NCI-H2107 treated with DMSO at 0.1 percent for 48 hours (cell line): ENCODE data around the gene BRSK1.
"Not testable (repeated sequence)": the region's sequence is repeated elsewhere in the genome, so short reads cannot be mapped to it uniquely, and the experiment has no call there.

Experiments used
- DNase-seq: peaks from one replicate; lab custom pipeline; 2025; ENCODE audit not compliant: unreplicated experiment; lab: John Stamatoyannopoulos, UW

The BRSK1 gene

DNA sequence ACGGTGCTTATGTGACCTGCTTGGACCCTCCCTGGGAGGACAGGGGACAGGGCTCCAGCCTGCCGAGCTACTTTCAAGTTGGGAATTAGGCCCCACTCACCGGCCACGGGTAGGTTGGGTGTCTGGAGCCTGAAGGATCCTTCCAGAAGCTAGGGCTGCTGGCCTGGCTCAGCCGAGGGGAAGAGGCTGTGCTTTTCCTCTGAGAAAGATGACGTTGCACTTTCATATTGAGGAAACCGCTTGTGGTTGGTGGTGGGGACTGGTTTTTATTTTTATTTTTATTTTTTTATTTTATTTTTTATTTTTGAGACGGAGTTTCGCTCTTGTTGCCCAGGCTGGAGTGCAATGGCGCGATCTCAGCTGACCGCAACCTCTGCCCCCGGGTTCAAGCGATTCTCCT lies 41.4 kb downstream of the BRSK1 start, which contains the start of gene TMEM150B:
Gene TMEM150B, minus strand, starts transcription at position 170 of the 400 bp plus-strand sequence. CDS start 4,305 bp downstream, outside the sequence.
- no peak for DNase-seq

DNA sequence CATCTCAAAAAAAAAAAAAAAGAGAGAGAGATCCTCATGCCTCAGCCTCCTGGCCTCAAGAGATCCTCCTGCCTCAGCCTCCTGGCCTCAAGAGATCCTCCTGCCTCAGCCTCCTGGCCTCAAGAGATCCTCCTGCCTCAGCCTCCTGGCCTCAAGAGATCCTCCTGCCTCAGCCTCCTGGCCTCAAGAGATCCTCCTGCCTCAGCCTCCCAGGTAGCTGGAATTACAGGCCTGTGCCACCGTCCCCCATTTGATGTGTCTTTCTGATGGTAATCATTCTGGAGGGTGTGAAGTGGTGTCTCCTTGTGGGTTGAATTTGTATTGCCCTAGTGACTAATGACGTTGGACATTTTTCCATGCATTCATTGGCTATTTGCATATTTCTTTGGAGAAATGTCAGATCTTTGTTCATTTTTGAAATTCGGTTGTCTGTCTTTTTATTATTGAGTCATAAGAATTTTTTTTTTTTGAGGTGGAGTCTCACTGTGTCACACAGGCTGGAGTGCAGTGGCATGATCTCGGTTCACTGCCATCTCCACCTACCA lies 45.0 kb downstream of the BRSK1 start:
- not testable (repeated sequence) for DNase-seq

DNA sequence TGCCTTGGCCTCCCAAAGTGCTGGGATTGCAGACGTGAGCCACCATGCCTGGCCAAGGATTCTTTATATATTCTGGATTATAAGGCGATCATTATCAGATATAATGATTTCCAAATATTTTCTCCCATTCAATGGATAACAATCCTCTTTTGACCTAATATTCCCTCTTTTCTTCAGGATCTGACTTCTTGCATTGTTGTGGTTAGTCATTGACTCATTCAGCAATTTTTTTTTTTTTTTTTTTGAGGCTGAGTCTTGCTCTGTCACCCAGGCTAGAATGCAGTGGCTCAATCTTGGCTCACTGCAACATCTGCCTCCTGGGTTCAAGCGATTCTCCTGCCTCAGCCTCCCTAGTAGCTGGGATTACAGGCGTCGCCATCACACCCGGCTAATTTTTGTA lies 46.0 kb downstream of the BRSK1 start:
- not testable (repeated sequence) for DNase-seq

DNA sequence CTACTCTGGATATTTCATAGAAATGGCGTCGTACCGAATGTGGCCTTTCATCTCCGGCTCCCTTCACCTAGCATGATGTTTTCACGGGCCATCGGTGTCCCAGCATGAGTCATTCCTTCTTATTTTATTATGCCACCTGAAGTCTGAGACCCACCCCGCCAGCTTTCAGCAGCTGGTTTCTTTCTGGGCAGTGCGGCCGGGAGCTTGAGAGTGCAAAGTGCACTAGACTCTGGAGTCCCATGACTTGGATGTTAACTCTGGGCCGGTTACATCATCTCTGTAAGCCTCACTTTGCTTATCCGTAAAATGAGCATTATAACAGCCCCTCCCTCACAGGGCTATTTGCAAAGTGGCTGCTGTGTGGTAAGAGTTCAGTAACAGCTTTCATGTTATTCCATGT lies 50.1 kb downstream of the BRSK1 start:
- no peak for DNase-seq

DNA sequence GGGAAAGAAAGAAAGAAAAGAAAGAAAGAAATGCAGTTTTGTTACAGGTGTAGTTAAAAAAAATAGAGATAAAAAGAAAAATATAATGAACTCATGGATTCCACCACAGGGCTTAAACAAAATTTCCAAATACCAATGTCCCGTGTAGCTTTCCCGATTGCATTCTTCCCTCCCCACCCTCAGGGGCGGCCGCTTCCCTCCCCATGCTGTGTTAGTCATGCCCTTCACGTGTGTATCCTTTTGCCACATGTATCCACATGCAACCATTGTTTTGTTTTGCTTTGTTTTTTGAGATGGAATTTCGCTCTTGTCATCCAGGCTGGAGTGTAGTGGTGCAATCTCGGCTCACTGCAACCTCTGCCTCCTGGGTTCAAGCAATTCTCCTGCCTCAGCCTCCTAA lies 52.3 kb downstream of the BRSK1 start:
- no peak for DNase-seq

DNA sequence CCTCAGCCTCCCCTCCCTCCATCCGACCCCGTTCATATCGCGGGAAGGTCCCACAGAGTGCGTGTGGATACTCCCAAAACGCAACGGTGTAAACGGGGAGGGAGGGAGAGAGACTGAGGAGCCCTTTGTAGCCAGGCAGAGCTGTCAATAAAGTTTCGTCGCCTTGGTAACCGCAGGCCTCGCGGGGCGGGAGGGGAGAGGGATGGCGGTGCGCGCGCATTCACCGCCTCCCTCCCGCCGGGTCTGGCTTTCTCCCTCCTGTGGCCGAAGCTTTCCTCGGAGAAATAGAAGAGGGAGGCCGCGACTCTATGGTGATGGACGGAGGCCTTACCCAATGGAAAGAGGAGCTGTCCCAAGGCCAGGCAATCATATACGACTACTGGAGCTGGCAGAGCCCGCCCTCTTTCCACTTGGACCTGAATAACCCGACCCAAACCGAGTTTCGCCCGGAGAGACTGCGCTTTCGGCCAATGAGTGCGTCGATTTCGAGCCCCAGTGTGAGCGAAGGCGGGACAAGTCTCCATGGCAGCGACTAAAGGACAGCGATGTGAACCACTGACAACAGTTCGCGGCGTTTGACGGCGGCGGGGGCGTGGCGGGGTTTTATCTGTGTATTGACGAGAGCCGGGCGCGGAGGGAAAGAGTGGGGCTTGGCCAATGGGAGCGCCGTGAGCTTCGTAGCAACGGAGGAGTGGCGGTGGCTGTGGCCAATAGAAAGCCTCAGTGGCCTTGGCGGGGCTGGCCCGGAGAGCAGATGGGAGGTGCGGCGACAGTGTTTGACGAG lies 55.5 kb downstream of the BRSK1 start, which contains the start of gene KMT5C:
Gene KMT5C, plus strand, starts transcription at position 772 of the 784 bp plus-strand sequence. CDS start 2,061 bp downstream, outside the sequence.
- peak; percentile 99 for DNase-seq

DNA sequence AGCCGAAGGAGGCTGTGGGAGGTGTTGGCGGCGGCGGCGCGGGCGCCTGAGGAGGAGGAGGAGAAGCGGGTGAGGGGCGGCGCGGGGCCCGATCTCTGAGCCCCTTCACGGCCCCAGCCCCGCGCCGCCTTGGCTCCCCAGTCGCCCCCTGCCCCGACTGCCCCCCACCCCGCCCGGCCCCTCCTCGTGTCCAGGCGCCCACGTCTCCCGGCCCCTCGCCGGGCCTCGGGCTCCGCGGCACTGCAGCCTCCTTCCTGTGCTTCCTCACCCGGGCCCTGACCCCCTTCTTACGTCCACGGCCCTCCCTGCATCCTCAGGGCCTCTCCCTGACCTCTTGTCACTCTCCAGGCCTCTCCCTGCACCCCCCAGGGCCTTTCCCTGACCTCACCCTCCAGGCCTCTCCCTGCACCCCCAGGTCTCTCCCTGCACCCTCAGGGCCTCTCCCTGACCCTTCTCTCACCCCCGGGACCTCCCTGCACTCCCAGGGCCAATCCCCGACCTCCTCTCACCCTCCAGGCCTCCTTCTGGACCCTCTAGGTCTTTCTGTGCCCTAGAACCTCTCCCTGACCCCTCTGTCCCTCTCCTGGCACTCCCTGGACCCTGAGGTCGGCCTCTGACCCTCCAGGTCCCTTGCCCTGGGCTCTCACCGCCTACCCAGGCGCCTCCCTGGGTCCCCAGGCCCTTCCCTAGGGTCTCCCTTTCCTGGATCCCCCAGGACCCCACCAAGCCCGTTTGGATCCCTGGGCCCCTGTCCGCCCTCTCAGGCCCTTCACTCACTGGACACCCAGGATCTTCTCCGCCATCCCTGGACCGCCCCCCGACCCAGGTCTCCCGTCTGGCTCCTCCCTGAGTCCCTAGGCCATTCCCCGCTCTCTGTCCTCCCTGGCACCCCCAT lies 56.3 kb downstream of the BRSK1 start:
- DNase-seq = no peak

DNA sequence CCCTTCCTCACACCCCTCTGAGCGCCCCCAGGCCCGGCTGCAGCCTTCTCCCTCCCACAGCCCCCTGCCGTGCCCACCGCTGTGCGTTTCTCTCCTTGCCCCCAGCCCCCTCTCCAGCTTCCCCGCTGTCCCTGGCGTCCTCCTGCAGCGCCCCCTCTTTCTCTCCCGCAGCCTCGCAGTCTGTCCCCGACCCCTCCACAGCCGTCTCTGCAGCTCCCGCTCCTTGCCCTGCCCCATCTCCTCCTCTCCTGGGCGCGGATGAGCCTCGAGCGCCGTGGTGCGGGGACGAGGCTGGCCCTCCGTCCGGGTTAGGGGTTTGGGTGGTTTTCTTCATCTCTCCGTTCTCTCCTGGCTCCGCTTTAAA lies 57.0 kb downstream of the BRSK1 start:
- peak; percentile 80 for DNase-seq

DNA sequence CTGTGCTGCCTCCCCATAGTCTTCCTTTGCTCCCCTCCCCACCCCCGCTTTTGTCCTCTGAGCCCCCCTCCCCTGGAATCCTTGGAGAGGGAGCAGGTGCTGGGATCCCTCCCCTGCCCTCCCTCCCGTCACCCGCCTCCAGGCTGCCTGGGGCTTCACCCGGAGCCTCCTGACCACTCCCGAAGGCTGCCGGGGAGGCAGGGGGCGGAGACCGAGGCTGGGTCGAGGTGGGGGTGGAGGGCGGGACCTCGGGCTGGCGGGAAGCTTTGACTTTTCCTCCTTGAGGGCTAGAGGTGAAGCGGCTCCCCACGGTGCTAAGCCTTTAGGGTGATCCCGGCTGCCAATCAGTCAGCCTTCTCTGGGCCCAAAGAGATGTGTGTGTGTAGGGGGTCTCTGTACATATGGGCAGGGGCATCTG lies 57.4 kb downstream of the BRSK1 start:
- peak; percentile 83 for DNase-seq

DNA sequence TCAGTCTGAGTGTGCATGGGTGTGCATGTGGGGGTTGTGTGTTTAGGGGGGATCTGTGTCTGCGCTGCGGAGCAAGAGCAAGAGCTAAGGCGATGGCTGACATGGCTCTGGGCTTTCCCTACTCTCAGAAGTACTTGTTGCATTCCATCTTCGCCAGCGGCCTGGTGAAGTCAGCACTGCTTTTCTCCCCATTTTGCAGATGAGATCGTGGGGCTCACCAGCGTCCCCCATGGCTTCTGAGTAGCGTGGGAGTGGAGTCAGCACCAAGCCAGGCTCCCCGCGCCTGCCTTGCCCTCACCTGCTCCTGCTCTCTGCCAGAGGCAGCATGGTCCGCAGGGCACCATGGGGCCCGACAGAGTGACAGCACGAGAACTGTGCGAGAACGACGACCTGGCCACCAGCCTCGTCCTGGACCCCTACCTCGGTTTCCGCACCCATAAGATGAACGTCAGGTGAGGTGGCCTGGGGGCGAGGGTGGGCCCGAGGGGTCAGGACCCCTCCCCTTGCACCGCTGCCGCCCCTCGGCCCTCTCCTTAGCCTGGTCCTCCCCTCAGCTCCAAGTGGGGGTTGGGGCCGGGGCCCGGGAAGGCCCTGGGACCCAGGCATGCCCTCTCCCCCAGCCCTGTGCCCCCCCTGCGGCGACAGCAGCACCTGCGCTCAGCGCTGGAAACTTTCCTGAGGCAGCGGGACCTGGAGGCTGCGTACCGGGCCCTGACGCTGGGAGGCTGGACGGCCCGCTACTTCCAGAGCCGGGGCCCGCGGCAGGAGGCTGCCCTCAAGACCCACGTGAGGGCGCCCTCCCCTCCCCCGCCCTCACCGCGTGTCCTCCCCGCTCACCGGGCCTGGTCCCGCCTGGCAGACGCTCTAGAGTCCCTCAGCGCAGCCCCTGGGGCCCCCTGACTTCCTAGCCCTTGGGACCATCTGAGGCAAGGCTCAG lies 58.1 kb downstream of the BRSK1 start:
- DNase-seq = no peak

DNA sequence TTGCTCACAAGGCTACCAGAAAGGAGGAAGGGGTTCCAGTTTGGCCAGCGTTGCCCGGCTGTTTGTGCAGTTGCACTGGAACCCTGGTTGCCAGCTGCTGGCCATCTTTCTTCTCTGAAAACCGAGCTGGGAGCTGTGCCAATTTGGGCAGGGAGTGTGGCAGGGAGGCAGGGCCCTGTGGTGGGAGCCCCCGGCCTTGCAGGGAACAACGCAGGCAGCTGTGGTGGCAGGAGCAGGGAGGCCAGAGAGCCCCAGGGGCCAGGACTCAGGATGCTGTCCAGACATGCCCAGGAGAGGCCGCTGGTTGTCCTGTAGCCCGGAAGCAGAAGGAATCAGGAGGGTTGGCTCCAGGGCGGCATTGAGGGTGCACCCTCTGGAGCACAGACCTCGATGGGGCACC lies 60.6 kb downstream of the BRSK1 start:
- DNase-seq = no peak

DNA sequence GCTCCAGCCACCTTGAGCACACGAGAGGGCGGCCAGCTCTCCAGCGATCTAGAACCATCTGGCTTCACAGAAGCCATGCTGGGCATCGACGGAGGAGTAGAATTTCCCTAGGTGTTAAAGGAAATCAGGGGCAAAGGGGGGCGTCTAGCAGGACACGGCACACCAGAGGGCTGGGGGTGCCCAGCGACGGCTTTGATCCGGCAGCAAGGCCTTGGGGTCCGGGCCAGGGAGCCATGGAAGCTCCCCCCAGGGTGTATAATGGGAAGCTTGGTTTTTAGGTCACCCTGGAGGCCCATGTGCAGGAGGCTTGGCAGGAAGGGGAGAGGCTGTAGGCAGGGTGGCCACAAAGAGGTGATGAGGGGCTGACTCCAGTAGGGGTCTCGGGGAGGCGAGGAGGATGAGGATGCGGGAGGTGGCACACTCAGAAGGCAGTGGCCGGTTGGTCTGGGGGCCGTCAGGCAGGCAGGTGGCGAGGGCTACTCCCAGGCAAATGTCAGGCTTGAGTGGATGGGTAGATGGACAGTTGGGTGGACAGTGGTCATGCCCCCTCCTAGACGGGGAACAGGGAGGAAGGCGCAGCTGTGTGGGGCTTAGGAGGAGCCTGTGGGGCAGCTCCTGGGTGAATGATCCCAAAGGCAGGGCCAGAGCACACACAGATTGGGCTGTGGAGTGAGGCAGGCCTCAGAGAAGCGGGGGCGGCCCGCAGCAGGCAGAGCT lies 61.5 kb downstream of the BRSK1 start:
- DNase-seq = no peak

DNA sequence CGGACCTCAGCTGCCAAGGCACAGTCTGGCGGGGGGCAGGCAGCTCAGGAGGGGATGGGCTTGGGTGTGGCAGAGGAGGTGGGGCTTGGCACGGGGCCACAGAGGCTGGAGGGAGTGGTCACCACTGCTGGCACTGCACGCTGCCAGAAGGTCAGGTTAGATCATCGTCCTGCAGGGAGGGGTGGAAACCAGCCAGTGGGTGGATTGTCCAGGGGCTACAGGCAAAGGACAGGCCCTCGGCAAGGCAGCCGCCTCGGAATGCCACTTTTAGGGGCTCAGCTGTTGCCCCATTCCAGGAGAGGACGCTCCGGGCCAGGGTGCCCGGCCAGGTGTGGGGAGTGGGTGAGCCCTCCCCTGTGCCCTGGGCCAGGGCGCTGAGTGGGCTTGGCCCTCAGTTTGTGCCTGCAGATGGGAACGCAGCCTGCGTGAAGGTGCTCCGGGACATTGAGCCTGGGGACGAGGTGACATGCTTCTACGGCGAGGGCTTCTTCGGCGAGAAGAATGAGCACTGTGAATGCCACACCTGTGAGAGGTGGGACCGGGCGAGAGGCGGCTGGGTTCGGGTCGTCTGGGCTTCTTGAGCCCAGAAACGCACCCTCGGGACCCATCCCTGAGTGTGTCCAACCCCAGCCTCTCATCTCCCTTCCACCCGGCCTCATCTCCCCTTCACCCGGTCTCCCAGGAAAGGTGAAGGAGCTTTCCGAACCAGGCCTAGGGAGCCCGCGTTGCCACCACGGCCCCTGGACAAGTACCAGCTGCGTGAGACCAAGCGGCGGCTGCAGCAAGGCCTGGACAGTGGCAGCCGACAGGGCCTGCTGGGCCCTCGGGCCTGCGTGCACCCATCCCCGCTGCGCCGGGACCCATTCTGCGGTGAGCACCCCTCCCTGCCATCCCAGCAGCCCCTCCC lies 62.3 kb downstream of the BRSK1 start:
- DNase-seq = no peak

DNA sequence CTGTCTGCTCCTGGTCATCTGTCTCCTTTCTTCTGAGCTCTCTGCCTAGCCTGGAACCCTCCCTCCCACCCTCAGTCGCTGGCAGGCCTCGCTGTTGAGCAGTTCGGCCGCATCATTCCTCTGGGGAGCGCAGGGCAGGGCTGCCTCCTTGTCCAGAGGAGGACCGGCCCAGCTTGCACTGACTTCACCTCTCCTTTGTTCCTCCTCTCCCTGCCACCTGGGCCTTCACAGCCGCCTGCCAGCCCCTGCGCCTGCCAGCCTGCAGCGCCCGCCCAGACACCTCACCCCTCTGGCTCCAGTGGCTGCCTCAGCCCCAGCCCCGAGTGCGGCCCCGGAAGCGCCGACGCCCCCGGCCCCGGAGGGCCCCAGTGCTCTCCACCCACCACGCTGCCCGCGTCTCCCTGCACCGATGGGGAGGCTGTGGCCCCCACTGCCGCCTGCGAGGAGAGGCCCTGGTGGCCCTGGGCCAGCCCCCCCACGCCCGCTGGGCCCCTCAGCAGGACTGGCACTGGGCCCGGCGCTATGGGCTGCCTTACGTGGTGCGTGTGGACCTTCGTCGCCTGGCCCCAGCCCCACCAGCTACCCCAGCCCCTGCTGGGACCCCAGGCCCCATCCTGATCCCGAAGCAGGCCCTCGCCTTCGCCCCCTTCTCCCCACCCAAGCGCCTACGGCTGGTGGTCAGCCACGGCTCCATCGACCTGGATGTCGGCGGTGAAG lies 63.1 kb downstream of the BRSK1 start:
- no peak for DNase-seq

DNA sequence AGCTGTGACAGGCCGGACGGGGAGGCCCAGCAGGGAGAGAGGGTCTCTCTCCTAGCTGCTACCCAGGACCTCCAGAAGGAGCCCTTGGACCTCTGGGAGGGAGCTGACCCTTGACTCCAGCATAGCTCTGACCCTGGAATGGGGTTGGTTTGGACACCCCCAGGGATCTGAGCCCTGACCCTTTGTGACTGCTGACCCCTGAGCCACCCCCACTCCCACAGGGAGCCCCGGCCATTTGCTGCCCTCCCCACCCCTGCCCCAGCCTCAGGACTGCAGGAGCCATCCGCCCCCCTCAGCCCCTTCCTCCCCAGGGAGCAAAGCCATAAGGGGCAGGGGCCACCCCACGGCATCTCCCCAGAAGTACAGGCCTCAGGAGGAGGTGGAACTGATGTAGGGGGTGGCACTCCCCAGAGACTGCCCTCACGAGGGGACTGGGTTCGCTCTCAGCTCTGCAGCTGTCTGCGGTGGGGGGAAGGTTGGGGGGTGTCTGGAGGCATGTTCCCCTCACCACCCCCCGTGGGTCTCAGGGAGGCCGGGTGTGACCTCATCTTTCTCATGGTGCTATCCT lies 63.7 kb downstream of the BRSK1 start:
- no peak for DNase-seq

DNA sequence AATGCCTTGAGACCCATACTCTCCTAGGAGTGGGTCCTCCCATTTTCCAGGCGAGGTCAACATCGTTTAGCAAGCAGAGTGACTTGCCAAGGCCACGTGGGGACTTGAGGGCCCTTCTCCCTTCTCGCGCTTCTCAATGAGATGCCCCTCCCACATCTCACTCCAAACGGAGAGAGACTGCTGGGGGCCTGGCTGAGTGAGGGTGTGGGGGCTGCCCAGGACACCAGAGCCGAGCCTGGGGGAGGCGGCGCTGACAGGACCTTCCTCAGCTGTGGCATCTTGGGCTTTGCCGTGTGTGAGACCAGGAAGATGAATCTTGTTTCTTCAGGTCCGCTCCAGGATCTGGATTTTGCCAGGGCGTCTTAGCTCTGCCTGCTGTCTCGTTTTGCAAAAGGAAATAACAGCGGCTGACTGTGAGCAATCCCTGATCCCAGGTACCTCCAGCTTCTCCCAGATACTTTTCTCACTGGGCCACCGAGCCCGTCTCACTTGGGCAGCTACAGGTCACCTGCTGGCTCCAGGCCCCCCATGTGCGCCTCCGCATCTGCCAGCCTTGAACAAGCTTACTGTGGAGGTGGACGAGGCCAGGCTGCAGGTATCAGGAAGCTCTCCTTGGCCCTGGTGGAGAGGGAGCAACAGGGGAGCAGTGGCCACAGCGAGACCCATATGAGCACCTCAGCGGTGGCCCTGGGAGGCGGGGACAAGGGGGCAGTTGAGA lies 64.7 kb downstream of the BRSK1 start:
- no peak for DNase-seq

DNA sequence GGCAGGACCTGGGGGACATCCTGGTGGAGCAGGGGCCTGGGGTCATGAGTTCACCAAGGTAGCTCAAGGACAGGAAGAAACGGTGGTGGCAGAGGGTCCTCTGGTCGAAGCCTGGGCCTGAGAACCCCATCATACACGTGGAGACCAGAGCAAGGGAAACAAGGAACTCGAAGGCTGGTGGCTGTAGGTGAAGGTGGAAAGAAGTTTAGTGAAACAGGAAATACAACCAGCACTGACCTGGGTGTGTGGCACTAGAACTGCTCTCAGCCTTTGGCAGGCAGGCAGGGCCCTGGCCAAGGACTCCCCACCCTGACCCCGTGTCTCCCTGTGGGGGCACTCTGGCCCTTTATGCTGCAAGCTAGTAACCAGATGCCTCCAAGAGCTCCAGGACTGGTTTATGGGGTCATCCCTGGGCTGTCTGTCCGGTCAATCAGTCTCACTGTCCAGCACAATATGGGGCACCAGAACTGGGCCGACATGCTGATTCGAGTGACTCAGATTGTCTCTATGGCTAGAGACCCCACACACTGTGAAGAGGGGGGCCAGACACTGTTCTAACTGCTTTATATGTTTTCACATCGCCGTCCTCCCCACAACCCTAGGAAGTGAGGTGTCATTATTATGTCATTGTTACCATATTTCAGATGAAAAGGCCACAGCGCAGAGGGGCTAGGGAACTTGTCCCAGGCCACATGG lies 67.0 kb downstream of the BRSK1 start:
- no peak for DNase-seq
